Cardiac fibroblast (primary cell): ENCODE measurements around the gene STOML1.
A peak's percentile ranks its signal among the peaks of the same experiment; 100 is the strongest.

Experiments used
- DNase-seq, 2 donors: peaks; one replicate each; pipeline versions ENCODE4 v3.0.0 to v3.0.0-alpha.2; 2010; ENCODE audit warnings: low read depth in 2 of 2
- H3K4me3 ChIP-seq, 2 donors: replicated peaks in 1 of 2; 1 replicate in 1 of 2; 2 replicates in 1 of 2; pipeline ENCODE4 v1.5.1; 2011; ENCODE audit warnings: low read depth in 2 of 2, low read length in 2 of 2, mild to moderate bottlenecking in 2 of 2, moderate library complexity in 1 of 2
- CTCF ChIP-seq: IDR thresholded peaks from one replicate; pipeline ENCODE4 v1.5.1; 2011; ENCODE audit warnings: low read depth, mild to moderate bottlenecking, low read length, inconsistent platforms

Gene STOML1

GRCh38 chr15:73997986-73998385, 5.9 kb upstream of the STOML1 start:
- H3K4me3 ChIP-seq: peak overlapping the region in 1 of 2 donors; percentile 97
- no peak for DNase-seq
- TF ChIP-seq CTCF: no peak

GRCh38 chr15:73996939-73997338, 4.8 kb upstream of the STOML1 start:
- H3K4me3 ChIP-seq: peak overlapping the region; percentile 90 to 97
- peak; percentile 69 to 73 for DNase-seq
- no peak for TF ChIP-seq CTCF

- no peak for DNase-seq
- TF ChIP-seq CTCF: no peak
- peak overlapping the region; percentile 90 to 97 for H3K4me3 ChIP-seq
These were observed 4.2 kb upstream of the STOML1 start for GRCh38 chr15:73996267-73996666.

- TF ChIP-seq CTCF: no peak
- peak overlapping the region; percentile 90 to 97 for H3K4me3 ChIP-seq
- no peak for DNase-seq
These were observed 3.0 kb upstream of the STOML1 start for GRCh38 chr15:73994912-73995622.

- no peak for TF ChIP-seq CTCF
- DNase-seq: peak; percentile 95 to 96
- peak within 1 kb of the TSS; percentile 90 to 97 for H3K4me3 ChIP-seq
These were observed 2.4 kb upstream of the STOML1 start, which contains the start of gene PML for GRCh38 chr15:73994413-73994883. TSS of gene PML (plus strand) at chr15:73994716. CDS start at chr15:73994813, 97 bp downstream.

GRCh38 chr15:73993211-73993994, 1.3 kb upstream of the STOML1 start:
- no peak for DNase-seq
- H3K4me3 ChIP-seq: peak overlapping the region in 1 of 2 donors; percentile 97
- no peak for TF ChIP-seq CTCF
